ENCODE data around the gene ME3.

The ME3 gene

DNA sequence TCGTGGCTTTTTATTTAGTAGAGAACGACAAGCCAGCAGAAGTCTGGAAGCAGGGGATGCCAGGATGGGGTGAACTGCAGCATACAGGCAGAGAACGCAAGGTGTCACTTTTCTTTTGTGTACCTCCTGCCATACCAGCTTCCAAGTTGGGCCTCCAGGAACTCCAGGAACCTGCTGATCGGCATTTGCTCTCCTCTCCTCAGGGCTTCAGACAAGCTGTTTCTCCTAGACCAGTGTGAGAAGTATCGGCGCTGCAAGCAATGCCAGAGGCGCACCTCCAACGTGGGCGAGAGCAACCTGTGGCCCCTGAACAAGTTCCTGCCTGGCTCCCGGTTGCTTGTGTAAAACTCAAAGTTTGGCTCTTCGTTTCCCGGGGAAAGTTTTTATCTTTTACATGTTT, 250.0 kb downstream of the ME3 start:
- H3K27ac ChIP-seq (ENCODE audit: low read length): no peak overlapping the region
- no peak overlapping the region for H3K4me2 ChIP-seq (ENCODE audit: low read depth, low read length)
- H3K36me3 ChIP-seq (replicated peaks; ENCODE audit: insufficient read depth, low read length): no peaks in the 10 kb centered on the region
- H3K9ac ChIP-seq (ENCODE audit: low read length): no peak overlapping the region
- no peak overlapping the region for H2AFZ ChIP-seq (ENCODE audit: low read length)
- DNase-seq: no peak
- H3K9me3 ChIP-seq (replicated peaks; ENCODE audit: insufficient read depth, low read length): no peaks in the 10 kb centered on the region
- no peak overlapping the region for H3K4me3 ChIP-seq (ENCODE audit: low read length)
- H3K9me2 ChIP-seq (replicated peaks; ENCODE audit: insufficient read depth, low read length): no peaks in the 10 kb centered on the region
- no peaks in the 10 kb centered on the region for H3K27me3 ChIP-seq (replicated peaks; ENCODE audit: insufficient read depth, low read length)
- no peaks in the 10 kb centered on the region for H3K79me2 ChIP-seq (ENCODE audit: low read length)
- no peaks in the 10 kb centered on the region for H3F3A ChIP-seq (ENCODE audit: insufficient read depth, low read length)
- H3K4me1 ChIP-seq (ENCODE audit: low read length): no peaks in the 10 kb centered on the region
- TF ChIP-seq EZH2phosphoT487 (IDR thresholded peaks at IDR 0.05; ENCODE audit: low read length): no peak
- TF ChIP-seq EZH2 (optimal IDR thresholded peaks at IDR 0.05; ENCODE audit: low read depth, low read length): no peak
- no peaks in the 10 kb centered on the region for H4K20me1 ChIP-seq (ENCODE audit: insufficient read depth, low read length)

DNA sequence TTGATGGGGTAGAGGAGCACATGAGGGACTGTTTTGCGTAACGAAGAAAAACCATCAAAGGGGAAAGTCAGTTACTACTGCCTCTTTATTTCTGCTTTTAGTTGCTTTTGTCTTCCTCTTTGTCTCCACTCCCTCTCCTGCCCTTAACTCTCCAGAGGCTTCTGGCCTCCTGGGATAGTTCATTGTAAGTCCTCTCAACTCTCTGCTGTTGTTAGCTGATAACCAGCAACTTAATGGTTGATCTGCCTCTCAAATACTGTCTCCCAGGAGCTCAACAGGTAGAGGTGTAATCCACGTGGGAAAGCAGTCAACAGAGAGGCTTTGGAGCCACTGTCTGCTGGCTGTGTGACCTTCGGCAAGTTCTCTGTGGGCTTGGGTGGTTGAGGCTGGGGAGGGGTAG, 250.5 kb downstream of the ME3 start:
- Histone ChIP-seq H3K27me3 (replicated peaks; ENCODE audit: insufficient read depth, low read length) (no peaks in the 10 kb centered on the region), H3K4me1 (ENCODE audit: low read length) (no peaks in the 10 kb centered on the region), H3K9ac (ENCODE audit: low read length) (no peak overlapping the region), H3F3A (ENCODE audit: insufficient read depth, low read length) (no peaks in the 10 kb centered on the region), H4K20me1 (ENCODE audit: insufficient read depth, low read length) (no peaks in the 10 kb centered on the region), H3K36me3 (replicated peaks; ENCODE audit: insufficient read depth, low read length) (no peaks in the 10 kb centered on the region), H3K9me2 (replicated peaks; ENCODE audit: insufficient read depth, low read length) (no peaks in the 10 kb centered on the region), H3K4me3 (ENCODE audit: low read length) (no peak overlapping the region), H3K9me3 (replicated peaks; ENCODE audit: insufficient read depth, low read length) (no peaks in the 10 kb centered on the region), H3K27ac (ENCODE audit: low read length) (no peak overlapping the region), H2AFZ (ENCODE audit: low read length) (no peak overlapping the region), H3K4me2 (ENCODE audit: low read depth, low read length) (no peak overlapping the region), H3K79me2 (ENCODE audit: low read length) (no peaks in the 10 kb centered on the region)
- no peak for DNase-seq
- TF ChIP-seq, protein P1, sequence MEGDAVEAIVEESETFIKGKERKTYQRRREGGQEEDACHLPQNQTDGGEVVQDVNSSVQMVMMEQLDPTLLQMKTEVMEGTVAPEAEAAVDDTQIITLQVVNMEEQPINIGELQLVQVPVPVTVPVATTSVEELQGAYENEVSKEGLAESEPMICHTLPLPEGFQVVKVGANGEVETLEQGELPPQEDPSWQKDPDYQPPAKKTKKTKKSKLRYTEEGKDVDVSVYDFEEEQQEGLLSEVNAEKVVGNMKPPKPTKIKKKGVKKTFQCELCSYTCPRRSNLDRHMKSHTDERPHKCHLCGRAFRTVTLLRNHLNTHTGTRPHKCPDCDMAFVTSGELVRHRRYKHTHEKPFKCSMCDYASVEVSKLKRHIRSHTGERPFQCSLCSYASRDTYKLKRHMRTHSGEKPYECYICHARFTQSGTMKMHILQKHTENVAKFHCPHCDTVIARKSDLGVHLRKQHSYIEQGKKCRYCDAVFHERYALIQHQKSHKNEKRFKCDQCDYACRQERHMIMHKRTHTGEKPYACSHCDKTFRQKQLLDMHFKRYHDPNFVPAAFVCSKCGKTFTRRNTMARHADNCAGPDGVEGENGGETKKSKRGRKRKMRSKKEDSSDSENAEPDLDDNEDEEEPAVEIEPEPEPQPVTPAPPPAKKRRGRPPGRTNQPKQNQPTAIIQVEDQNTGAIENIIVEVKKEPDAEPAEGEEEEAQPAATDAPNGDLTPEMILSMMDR (IDR thresholded peaks at IDR 0.05; ENCODE audit: low read length): no peak
- no peak for TF ChIP-seq EZH2phosphoT487 (IDR thresholded peaks at IDR 0.05; ENCODE audit: low read length)
- TF ChIP-seq EZH2 (optimal IDR thresholded peaks at IDR 0.05; ENCODE audit: low read depth, low read length): no peak

DNA sequence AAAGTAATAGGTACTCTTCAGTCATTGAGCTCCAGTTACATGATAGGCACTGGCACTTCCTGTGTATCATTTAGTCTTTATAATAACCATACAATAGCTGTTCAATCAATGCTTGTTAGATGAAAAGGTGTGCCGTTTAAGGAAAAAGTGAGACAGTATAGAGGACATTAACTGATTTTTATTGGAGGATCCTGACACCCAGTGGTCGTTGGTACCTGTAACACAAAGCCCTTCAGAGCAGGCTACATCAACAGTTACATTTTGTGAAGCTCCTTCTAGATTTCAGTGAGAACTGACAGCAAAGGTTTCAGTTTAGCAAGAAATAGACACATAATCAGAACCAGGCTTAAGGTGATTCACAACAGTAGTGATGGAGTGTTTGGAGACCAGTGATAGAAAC, 253.5 kb downstream of the ME3 start:
- no peaks in the 10 kb centered on the region for H3K27me3 ChIP-seq (replicated peaks; ENCODE audit: insufficient read depth, low read length)
- H3K4me2 ChIP-seq (ENCODE audit: low read depth, low read length): no peak overlapping the region
- no peaks in the 10 kb centered on the region for H3K9me2 ChIP-seq (replicated peaks; ENCODE audit: insufficient read depth, low read length)
- H3F3A ChIP-seq (ENCODE audit: insufficient read depth, low read length): no peaks in the 10 kb centered on the region
- TF ChIP-seq EZH2phosphoT487 (IDR thresholded peaks at IDR 0.05; ENCODE audit: low read length): no peak
- TF ChIP-seq, protein P1 (IDR thresholded peaks at IDR 0.05; ENCODE audit: low read length): no peak
- TF ChIP-seq EZH2 (optimal IDR thresholded peaks at IDR 0.05; ENCODE audit: low read depth, low read length): no peak
- H3K36me3 ChIP-seq (replicated peaks; ENCODE audit: insufficient read depth, low read length): no peaks in the 10 kb centered on the region
- H3K79me2 ChIP-seq (ENCODE audit: low read length): no peaks in the 10 kb centered on the region
- H3K4me1 ChIP-seq (ENCODE audit: low read length): no peaks in the 10 kb centered on the region
- H2AFZ ChIP-seq (ENCODE audit: low read length): no peak overlapping the region
- no peak overlapping the region for H3K27ac ChIP-seq (ENCODE audit: low read length)
- H3K4me3 ChIP-seq (ENCODE audit: low read length): no peak overlapping the region
- no peak for DNase-seq
- H4K20me1 ChIP-seq (ENCODE audit: insufficient read depth, low read length): no peaks in the 10 kb centered on the region
- no peaks in the 10 kb centered on the region for H3K9me3 ChIP-seq (replicated peaks; ENCODE audit: insufficient read depth, low read length)
- H3K9ac ChIP-seq (ENCODE audit: low read length): no peak overlapping the region

DNA sequence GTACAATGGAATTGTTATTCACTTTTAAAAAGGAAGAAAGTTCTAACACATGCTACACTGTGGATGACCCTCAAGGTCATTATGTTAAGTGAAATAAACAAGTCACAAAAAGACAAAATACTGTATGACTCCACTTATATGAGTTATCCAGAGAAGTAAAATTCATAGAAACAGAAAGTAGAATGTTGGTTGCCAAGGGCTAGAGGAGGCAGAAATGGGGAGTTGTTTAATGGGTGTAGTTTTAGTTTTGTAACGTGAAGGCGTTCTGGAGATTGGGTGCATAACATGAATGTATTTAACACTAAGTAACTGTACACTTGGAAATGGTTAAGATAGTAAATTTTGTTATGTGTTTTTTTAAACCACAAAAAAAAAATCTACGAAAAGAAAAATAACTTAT, 253.9 kb downstream of the ME3 start:
- no peaks in the 10 kb centered on the region for H4K20me1 ChIP-seq (ENCODE audit: insufficient read depth, low read length)
- H3K4me1 ChIP-seq (ENCODE audit: low read length): no peaks in the 10 kb centered on the region
- H3K4me3 ChIP-seq (ENCODE audit: low read length): no peak overlapping the region
- H3K9me3 ChIP-seq (replicated peaks; ENCODE audit: insufficient read depth, low read length): no peaks in the 10 kb centered on the region
- H3K27ac ChIP-seq (ENCODE audit: low read length): no peak overlapping the region
- no peak overlapping the region for H3K9ac ChIP-seq (ENCODE audit: low read length)
- H2AFZ ChIP-seq (ENCODE audit: low read length): no peak overlapping the region
- no peak overlapping the region for H3K4me2 ChIP-seq (ENCODE audit: low read depth, low read length)
- no peaks in the 10 kb centered on the region for H3K36me3 ChIP-seq (replicated peaks; ENCODE audit: insufficient read depth, low read length)
- TF ChIP-seq, protein P1 (IDR thresholded peaks at IDR 0.05; ENCODE audit: low read length): no peak
- TF ChIP-seq EZH2phosphoT487 (IDR thresholded peaks at IDR 0.05; ENCODE audit: low read length) (no peak), EZH2 (optimal IDR thresholded peaks at IDR 0.05; ENCODE audit: low read depth, low read length) (no peak)
- H3K9me2 ChIP-seq (replicated peaks; ENCODE audit: insufficient read depth, low read length): no peaks in the 10 kb centered on the region
- H3K79me2 ChIP-seq (ENCODE audit: low read length): no peaks in the 10 kb centered on the region
- H3K27me3 ChIP-seq (replicated peaks; ENCODE audit: insufficient read depth, low read length): no peaks in the 10 kb centered on the region
- no peaks in the 10 kb centered on the region for H3F3A ChIP-seq (ENCODE audit: insufficient read depth, low read length)
- no peak for DNase-seq

Measured in MM.1S (cell line).